ENCODE data around the gene KRTAP6-1.

Gene KRTAP6-1

DNA sequence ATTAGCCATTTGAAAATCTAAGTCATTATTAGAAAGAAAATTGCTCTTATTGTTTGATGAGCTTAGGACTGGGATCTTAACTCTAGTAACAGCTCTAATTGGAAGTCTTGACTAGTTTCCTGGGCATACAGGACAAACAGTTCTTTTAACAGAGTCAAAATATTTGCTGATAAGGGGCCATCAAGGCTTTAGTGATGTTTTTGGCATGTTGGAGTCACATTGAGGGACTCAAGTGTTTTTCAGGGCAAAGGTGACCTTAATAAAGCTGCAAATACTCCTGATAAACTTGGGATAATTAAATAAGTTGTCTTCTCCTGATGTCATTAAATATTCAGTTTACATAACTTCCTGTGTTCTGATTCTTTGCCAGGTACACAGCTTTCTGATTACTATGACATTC is 46.1 kb downstream of the KRTAP6-1 start:
- DNase-seq = no peak

DNA sequence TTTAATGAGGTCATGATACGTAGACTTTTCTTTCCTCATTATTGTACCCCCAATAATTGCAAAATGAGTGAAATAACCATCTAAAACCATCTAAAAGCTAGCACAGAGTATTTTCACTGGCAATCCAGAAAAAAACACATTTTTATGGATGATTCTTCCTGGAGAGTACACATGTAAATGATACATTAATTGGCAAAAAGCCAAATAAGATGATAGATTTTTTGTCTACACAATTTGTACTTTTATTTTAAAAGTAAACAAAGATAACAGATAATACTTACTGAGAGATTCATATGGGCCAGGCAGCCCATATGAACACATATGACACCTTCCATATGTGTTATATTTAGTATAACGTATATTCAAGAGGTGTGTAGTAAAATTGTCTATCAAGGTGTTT is 50.1 kb downstream of the KRTAP6-1 start:
- DNase-seq = no peak

All from right hindlimb (tissue), 1 donor.